HL-60 (cell line): ENCODE measurements around the gene SLC25A12.

Experiments
- GABPA ChIP-seq: IDR thresholded peaks from 2 replicates; pipeline ENCODE4 v1.6.1; 2012; ENCODE audit warnings: low read depth
- POLR2AphosphoS5 ChIP-seq: IDR thresholded peaks from 2 replicates; pipeline ENCODE4 v1.6.1; 2012; ENCODE audit warnings: low read depth
- SPI1 ChIP-seq: IDR thresholded peaks from 2 replicates; pipeline ENCODE4 v1.6.1; 2012; ENCODE audit warnings: low read depth, mild to moderate bottlenecking, borderline replicate concordance
- TF ChIP-seq, protein P1 (sequence below): IDR thresholded peaks from one replicate; pipeline ENCODE4 v1.5.1; 2011; ENCODE audit warnings: low read length, control low read depth, inconsistent platforms; ENCODE audit not compliant: insufficient read depth
- TF ChIP-seq, protein P2 (sequence below): IDR thresholded peaks from 2 replicates; pipeline ENCODE4 v1.6.1; 2012; ENCODE audit warnings: low read depth; ENCODE audit not compliant: insufficient replicate concordance

DNA sequence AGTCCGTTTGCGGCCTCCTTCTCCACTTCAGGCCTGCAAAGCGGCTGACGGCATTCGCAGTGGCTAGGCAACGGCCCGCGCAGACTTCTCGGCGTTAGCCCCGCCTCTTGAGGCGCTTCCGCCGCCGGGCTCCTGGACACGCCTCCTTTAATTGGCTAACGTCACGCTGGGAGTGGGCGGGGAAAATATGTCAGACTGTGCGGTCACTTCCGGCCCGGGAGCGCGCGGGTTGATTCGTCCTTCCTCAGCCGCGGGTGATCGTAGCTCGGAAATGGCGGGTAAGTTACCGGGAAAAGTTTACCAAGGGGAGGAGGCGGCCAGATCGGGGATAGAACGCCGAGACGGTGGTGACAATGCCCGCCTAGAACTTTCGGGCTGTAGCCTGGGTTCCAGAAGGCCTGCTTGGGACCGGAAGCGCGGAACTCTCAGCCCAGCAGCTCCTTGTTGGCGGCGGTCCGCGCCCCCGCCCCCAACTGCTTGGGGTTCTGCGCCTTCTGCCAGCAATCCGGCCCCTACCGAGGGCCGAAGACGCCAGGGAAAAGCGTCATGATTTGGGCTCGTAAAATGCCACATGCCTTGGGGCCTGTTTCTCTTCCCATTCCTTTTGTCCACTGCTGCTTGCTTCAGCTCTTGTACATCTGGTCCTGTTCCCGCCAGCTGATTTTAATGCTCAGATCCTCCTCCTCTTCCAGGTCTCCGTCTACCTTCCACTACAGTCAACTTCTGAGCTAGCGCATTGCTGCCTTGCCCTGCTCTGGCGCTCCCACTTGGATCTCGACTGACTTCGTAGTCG, 28.4 kb upstream of the SLC25A12 start, which contains the start of gene HAT1:
- TF ChIP-seq, protein P1, sequence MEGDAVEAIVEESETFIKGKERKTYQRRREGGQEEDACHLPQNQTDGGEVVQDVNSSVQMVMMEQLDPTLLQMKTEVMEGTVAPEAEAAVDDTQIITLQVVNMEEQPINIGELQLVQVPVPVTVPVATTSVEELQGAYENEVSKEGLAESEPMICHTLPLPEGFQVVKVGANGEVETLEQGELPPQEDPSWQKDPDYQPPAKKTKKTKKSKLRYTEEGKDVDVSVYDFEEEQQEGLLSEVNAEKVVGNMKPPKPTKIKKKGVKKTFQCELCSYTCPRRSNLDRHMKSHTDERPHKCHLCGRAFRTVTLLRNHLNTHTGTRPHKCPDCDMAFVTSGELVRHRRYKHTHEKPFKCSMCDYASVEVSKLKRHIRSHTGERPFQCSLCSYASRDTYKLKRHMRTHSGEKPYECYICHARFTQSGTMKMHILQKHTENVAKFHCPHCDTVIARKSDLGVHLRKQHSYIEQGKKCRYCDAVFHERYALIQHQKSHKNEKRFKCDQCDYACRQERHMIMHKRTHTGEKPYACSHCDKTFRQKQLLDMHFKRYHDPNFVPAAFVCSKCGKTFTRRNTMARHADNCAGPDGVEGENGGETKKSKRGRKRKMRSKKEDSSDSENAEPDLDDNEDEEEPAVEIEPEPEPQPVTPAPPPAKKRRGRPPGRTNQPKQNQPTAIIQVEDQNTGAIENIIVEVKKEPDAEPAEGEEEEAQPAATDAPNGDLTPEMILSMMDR = no peak
- peak; percentile 58 for TF ChIP-seq POLR2AphosphoS5
- TF ChIP-seq, protein P2, sequence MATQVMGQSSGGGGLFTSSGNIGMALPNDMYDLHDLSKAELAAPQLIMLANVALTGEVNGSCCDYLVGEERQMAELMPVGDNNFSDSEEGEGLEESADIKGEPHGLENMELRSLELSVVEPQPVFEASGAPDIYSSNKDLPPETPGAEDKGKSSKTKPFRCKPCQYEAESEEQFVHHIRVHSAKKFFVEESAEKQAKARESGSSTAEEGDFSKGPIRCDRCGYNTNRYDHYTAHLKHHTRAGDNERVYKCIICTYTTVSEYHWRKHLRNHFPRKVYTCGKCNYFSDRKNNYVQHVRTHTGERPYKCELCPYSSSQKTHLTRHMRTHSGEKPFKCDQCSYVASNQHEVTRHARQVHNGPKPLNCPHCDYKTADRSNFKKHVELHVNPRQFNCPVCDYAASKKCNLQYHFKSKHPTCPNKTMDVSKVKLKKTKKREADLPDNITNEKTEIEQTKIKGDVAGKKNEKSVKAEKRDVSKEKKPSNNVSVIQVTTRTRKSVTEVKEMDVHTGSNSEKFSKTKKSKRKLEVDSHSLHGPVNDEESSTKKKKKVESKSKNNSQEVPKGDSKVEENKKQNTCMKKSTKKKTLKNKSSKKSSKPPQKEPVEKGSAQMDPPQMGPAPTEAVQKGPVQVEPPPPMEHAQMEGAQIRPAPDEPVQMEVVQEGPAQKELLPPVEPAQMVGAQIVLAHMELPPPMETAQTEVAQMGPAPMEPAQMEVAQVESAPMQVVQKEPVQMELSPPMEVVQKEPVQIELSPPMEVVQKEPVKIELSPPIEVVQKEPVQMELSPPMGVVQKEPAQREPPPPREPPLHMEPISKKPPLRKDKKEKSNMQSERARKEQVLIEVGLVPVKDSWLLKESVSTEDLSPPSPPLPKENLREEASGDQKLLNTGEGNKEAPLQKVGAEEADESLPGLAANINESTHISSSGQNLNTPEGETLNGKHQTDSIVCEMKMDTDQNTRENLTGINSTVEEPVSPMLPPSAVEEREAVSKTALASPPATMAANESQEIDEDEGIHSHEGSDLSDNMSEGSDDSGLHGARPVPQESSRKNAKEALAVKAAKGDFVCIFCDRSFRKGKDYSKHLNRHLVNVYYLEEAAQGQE = peak; percentile 20
- TF ChIP-seq GABPA = peak; percentile 84
- no peak; the same call in 1 of the 2 replicates for TF ChIP-seq SPI1
